ENCODE measurements around the gene IQCM. TPM values are rescaled to one million over a fixed set of nuclear protein-coding genes. Genes with fewer than 3 reads are reported as not detected.

The IQCM gene
- total and polyA plus RNA-seq, 11 donors: not detected

GRCh38 chr4:149711593-149712365 lies 103.9 kb downstream of the IQCM start:
- intact Hi-C loops (cut with DNase I): loop anchor here in 1 of 10 donors (10.0 kb wide), 1 partner anchor 173 kb away; no protein-coding TSS in a partner anchor
- no peak overlapping the region for H3K4me3 ChIP-seq
- no peak overlapping the region for H3K27ac ChIP-seq
- no peak for TF ChIP-seq POLR2A (IDR thresholded peaks at IDR 0.05)
- no peak for TF ChIP-seq CTCF (IDR thresholded peaks at IDR 0.05)
- DNase-seq (no peak), ATAC-seq (peak in 2 of 4 donors; percentile 62 to 74)
- H3K36me3 ChIP-seq: no peaks in the 10 kb centered on the region
- H3K27me3 ChIP-seq: no peaks in the 10 kb centered on the region
- H3K4me1 ChIP-seq: peaks cover 0 to 22% (median 3%) of the 10 kb centered on the region in 12 donors
- WGBS, 4 donors: 38 to 56% (median 41%) methylated on average over 2 of the region's 2 CpGs
- H3K9me3 ChIP-seq: peaks cover 0 to 17% (median 6%) of the 10 kb centered on the region in 12 donors

- no peaks in the 10 kb centered on the region for H3K36me3 ChIP-seq
- peaks cover 0 to 3% (median 0%) of the 10 kb centered on the region in 12 donors for H3K9me3 ChIP-seq
- TF ChIP-seq POLR2A (IDR thresholded peaks at IDR 0.05): no peak
- H3K4me1 ChIP-seq: peaks cover 0 to 22% (median 3%) of the 10 kb centered on the region in 12 donors
- no peaks in the 10 kb centered on the region for H3K27me3 ChIP-seq
- intact Hi-C loops (cut with DNase I): loop anchor here in 1 of 10 donors (10.0 kb wide), 1 partner anchor 175 kb away; no protein-coding TSS in a partner anchor
- no peak overlapping the region for H3K4me3 ChIP-seq
- DNase-seq (no peak), ATAC-seq (no peak)
- H3K27ac ChIP-seq: no peak overlapping the region
Observed at GRCh38 chr4:149709640-149710039, 106.0 kb downstream of the IQCM start.

- ATAC-seq: no peak
- Histone ChIP-seq H3K4me1 (peaks cover 0 to 22% (median 3%) of the 10 kb centered on the region in 12 donors), H3K4me3 (no peak overlapping the region), H3K36me3 (no peaks in the 10 kb centered on the region), H3K27me3 (no peaks in the 10 kb centered on the region), H3K9me3 (peaks cover 0 to 9% (median 0%) of the 10 kb centered on the region in 12 donors), H3K27ac (no peak overlapping the region)
- 52 to 60% (median 56%) methylated on average over 1 of the region's 1 CpG for WGBS, 4 donors
- intact Hi-C loops (cut with DNase I): no loop called here
- no peak for TF ChIP-seq POLR2A (IDR thresholded peaks at IDR 0.05)
- no peak for TF ChIP-seq CTCF (IDR thresholded peaks at IDR 0.05)
- DNase-seq: no peak
Observed at GRCh38 chr4:149708513-149709130, 107.0 kb downstream of the IQCM start.

GRCh38 chr4:149707862-149708261 lies 107.8 kb downstream of the IQCM start:
- no peak for ATAC-seq
- Histone ChIP-seq H3K27ac (no peak overlapping the region), H3K4me1 (peaks cover 0 to 22% (median 3%) of the 10 kb centered on the region in 12 donors), H3K9me3 (peaks cover 0 to 9% (median 0%) of the 10 kb centered on the region in 12 donors), H3K27me3 (no peaks in the 10 kb centered on the region), H3K36me3 (no peaks in the 10 kb centered on the region), H3K4me3 (no peak overlapping the region)
- no peak for DNase-seq
- 15 to 28% (median 18%) methylated on average over 1 of the region's 1 CpG for WGBS, 4 donors
- TF ChIP-seq CTCF (IDR thresholded peaks at IDR 0.05) (no peak), POLR2A (IDR thresholded peaks at IDR 0.05) (no peak)
- intact Hi-C loops (cut with DNase I): no loop called here

Measured in heart left ventricle (tissue), 16 donors.